HEK293 (cell line): ENCODE data around the gene ARPC5L.

Source experiments
- CTCF ChIP-seq: fragments of 450-650 bp; formaldehyde crosslinking; IDR thresholded peaks from 2 replicates; pipeline ENCODE4 v1.5.1; 2016; ENCODE audit warnings: missing biosample characterization, missing genetic modification characterization
- KLF16 ChIP-seq: fragments of 450-650 bp; formaldehyde crosslinking; IDR thresholded peaks from 2 replicates; pipeline ENCODE4 v1.5.1; 2017; ENCODE audit warnings: missing biosample characterization, missing genetic modification characterization
- PATZ1 ChIP-seq: fragments of 450-650 bp; formaldehyde crosslinking; IDR thresholded peaks from 2 replicates; pipeline ENCODE4 v1.5.1; 2016; ENCODE audit warnings: missing biosample characterization, missing genetic modification characterization
- ZNF121 ChIP-seq: fragments of 450-650 bp; formaldehyde crosslinking; IDR thresholded peaks from 2 replicates; pipeline ENCODE4 v1.5.1; 2016; ENCODE audit warnings: missing biosample characterization, missing genetic modification characterization
- ZNF274 ChIP-seq, 2 experiments: fragments of 200-500 bp in 1 of 2; fragments of 450-650 bp in 1 of 2; sonication (Bioruptor generic) in 1 of 2; formaldehyde crosslinking in 1 of 2; IDR thresholded peaks; 2 replicates each; pipeline versions ENCODE4 v1.5.1 to v1.6.1; 2014 to 2016; ENCODE audit warnings: borderline replicate concordance in 1 of 2, inconsistent platforms in 1 of 2, low read length in 1 of 2, missing biosample characterization in 1 of 2, missing genetic modification characterization in 1 of 2
- ZNF514 ChIP-seq: fragments of 450-650 bp; formaldehyde crosslinking; IDR thresholded peaks from 2 replicates; pipeline ENCODE4 v1.5.1; 2016; ENCODE audit warnings: missing biosample characterization, missing genetic modification characterization
- TF ChIP-seq, protein P1 (sequence below): fragments of 450-650 bp; formaldehyde crosslinking; IDR thresholded peaks from 2 replicates; pipeline ENCODE4 v1.5.1; 2016; ENCODE audit warnings: missing biosample characterization, missing genetic modification characterization
- TF ChIP-seq, protein P2 (sequence below): fragments of 450-650 bp; formaldehyde crosslinking; IDR thresholded peaks from 2 replicates; pipeline ENCODE4 v1.5.1; 2017; ENCODE audit warnings: missing biosample characterization, missing genetic modification characterization
- TF ChIP-seq, protein P3 (sequence below): fragments of 450-650 bp; formaldehyde crosslinking; IDR thresholded peaks from 2 replicates; pipeline ENCODE4; 2016; ENCODE audit warnings: missing biosample characterization, missing genetic modification characterization
- TF ChIP-seq, protein P4 (sequence below): fragments of 450-650 bp; formaldehyde crosslinking; IDR thresholded peaks from 2 replicates; pipeline ENCODE4 v1.5.1; 2016; ENCODE audit warnings: missing biosample characterization, missing genetic modification characterization

GRCh38 chr9:124861342-124862229 lies at the start of gene ARPC5L, which contains the start of gene RPL35:
- TF ChIP-seq, protein P1, sequence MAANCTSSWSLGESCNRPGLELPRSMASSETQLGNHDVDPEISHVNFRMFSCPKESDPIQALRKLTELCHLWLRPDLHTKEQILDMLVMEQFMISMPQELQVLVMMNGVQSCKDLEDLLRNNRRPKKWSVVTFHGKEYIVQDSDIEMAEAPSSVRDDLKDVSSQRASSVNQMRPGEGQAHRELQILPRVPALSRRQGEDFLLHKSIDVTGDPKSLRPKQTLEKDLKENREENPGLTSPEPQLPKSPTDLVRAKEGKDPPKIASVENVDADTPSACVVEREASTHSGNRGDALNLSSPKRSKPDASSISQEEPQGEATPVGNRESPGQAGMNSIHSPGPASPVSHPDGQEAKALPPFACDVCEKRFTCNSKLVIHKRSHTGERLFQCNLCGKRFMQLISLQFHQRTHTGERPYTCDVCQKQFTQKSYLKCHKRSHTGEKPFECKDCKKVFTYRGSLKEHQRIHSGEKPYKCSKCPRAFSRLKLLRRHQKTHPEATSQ, result no peak
- no peak for TF ChIP-seq ZNF514 (tag by site-specific recombination)
- TF ChIP-seq KLF16 (tag by site-specific recombination), result 0 out of 2 replicates have a peak, but pooled peaks have one; percentile 37
- TF ChIP-seq, protein P2, sequence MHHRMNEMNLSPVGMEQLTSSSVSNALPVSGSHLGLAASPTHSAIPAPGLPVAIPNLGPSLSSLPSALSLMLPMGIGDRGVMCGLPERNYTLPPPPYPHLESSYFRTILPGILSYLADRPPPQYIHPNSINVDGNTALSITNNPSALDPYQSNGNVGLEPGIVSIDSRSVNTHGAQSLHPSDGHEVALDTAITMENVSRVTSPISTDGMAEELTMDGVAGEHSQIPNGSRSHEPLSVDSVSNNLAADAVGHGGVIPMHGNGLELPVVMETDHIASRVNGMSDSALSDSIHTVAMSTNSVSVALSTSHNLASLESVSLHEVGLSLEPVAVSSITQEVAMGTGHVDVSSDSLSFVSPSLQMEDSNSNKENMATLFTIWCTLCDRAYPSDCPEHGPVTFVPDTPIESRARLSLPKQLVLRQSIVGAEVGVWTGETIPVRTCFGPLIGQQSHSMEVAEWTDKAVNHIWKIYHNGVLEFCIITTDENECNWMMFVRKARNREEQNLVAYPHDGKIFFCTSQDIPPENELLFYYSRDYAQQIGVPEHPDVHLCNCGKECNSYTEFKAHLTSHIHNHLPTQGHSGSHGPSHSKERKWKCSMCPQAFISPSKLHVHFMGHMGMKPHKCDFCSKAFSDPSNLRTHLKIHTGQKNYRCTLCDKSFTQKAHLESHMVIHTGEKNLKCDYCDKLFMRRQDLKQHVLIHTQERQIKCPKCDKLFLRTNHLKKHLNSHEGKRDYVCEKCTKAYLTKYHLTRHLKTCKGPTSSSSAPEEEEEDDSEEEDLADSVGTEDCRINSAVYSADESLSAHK (tag by site-specific recombination), result no peak
- TF ChIP-seq CTCF, result peak; percentile 59; the same call in 1 of the 2 replicates
- TF ChIP-seq ZNF121 (tag by site-specific recombination), result no peak
- TF ChIP-seq ZNF274 (IDR thresholded peaks at IDR 0.05; ENCODE audit: low read length), result no peak
- TF ChIP-seq ZNF274 (tag by site-specific recombination; IDR thresholded peaks at IDR 0.05; ENCODE audit: borderline replicate concordance), result no peak
- no peak; the same call in 1 of the 2 replicates for TF ChIP-seq PATZ1
- TF ChIP-seq, protein P3, sequence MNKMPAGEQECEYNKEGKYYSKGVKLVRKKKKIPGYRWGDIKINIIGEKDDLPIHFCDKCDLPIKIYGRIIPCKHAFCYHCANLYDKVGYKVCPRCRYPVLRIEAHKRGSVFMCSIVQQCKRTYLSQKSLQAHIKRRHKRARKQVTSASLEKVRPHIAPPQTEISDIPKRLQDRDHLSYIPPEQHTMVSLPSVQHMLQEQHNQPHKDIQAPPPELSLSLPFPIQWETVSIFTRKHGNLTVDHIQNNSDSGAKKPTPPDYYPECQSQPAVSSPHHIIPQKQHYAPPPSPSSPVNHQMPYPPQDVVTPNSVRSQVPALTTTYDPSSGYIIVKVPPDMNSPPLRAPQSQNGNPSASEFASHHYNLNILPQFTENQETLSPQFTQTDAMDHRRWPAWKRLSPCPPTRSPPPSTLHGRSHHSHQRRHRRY (tag by site-specific recombination), result no peak
- TF ChIP-seq, protein P4, sequence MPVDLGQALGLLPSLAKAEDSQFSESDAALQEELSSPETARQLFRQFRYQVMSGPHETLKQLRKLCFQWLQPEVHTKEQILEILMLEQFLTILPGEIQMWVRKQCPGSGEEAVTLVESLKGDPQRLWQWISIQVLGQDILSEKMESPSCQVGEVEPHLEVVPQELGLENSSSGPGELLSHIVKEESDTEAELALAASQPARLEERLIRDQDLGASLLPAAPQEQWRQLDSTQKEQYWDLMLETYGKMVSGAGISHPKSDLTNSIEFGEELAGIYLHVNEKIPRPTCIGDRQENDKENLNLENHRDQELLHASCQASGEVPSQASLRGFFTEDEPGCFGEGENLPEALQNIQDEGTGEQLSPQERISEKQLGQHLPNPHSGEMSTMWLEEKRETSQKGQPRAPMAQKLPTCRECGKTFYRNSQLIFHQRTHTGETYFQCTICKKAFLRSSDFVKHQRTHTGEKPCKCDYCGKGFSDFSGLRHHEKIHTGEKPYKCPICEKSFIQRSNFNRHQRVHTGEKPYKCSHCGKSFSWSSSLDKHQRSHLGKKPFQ (tag by site-specific recombination), result peak; percentile 4; the same call in 1 of the 2 replicates
